Endothelial cell of umbilical vein (primary cell): Measurements from ENCODE around the gene CRTAP. TPM values are rescaled to one million over a fixed set of nuclear protein-coding genes. Genes with fewer than 3 reads are reported as not detected.

Experiments used
- BruUV-seq: library from RNA; stranded (reverse); fragments of 400-500 nt; replicated peaks from 2 replicates; lab custom pipeline; 2021; lab: Mats Ljungman, UMichigan
- CTCF ChIA-PET: fragments of 300-600, 350-600 bp; sonication (Branson Sonifier 250); formaldehyde crosslinking; loops from one replicate; lab custom pipeline; 2021; ENCODE audit warnings: antibody characterized with exemption, inconsistent platforms; lab: Charles Lee
- POLR2A ChIA-PET: fragments of 300-600, 350-600 bp; sonication (Branson Sonifier 250); formaldehyde crosslinking; loops from one replicate; lab custom pipeline; 2021; ENCODE audit warnings: antibody characterized with exemption, inconsistent platforms; lab: Charles Lee
- DNase-seq: peaks from one replicate; pipeline ENCODE4 v3.0.0-alpha.2; 2011; ENCODE audit warnings: low read depth, low spot score
- FAIRE-seq: peaks from 2 replicates; lab custom pipeline; 2011; peaks lifted over from hg19 to GRCh38; lab: Jason Lieb, UNC
- H2AFZ ChIP-seq: 2 replicates; pipeline ENCODE4 v1.6.0; 2012; ENCODE audit warnings: low read depth, low read length, control low read depth, inconsistent platforms
- H3K27ac ChIP-seq: 2 replicates; pipeline ENCODE4 v1.5.1; 2011; ENCODE audit warnings: low read depth, mild to moderate bottlenecking, control low read depth, low read length, moderate library complexity; ENCODE audit not compliant: insufficient read depth
- H3K27me3 ChIP-seq, 2 experiments: 2 replicates each; pipeline versions ENCODE4 v1.6.0 to v1.6.1; 2011; ENCODE audit warnings: low read length in 2 of 2, mixed read lengths in 1 of 2; ENCODE audit not compliant: control insufficient read depth in 2 of 2, insufficient read depth in 2 of 2
- H3K36me3 ChIP-seq, 2 experiments: 2 replicates in 1 of 2; 3 replicates in 1 of 2; pipeline ENCODE4 v1.5.1; 2011; ENCODE audit warnings: low read length in 2 of 2, mild to moderate bottlenecking in 1 of 2, moderate library complexity in 1 of 2; ENCODE audit not compliant: control insufficient read depth in 2 of 2, insufficient read depth in 2 of 2; ENCODE audit errors: extremely low read depth in 1 of 2
- H3K4me1 ChIP-seq: 3 replicates; pipeline ENCODE4 v1.5.1; 2011; ENCODE audit warnings: mild to moderate bottlenecking, low read length; ENCODE audit not compliant: control insufficient read depth, insufficient read depth; ENCODE audit errors: extremely low read depth
- H3K4me2 ChIP-seq: 2 replicates; pipeline ENCODE4 v1.6.1; 2011; ENCODE audit warnings: low read length, control low read depth, mixed read lengths; ENCODE audit not compliant: insufficient read depth
- H3K4me3 ChIP-seq, 3 experiments: fragments of 200-600 bp in 1 of 3; sonication (generic), shearing (Covaris generic) in 1 of 3; replicated peaks in 1 of 3; 2 replicates each; pipeline ENCODE4 v1.5.1; 2011 to 2016; ENCODE audit warnings: control low read depth in 3 of 3, low read length in 3 of 3, mild to moderate bottlenecking in 2 of 3, inconsistent platforms in 1 of 3, low read depth in 1 of 3, moderate library complexity in 1 of 3; ENCODE audit not compliant: insufficient read depth in 1 of 3
- H3K79me2 ChIP-seq: 2 replicates; pipeline ENCODE4 v1.6.0; 2012; ENCODE audit warnings: low read length, inconsistent platforms; ENCODE audit not compliant: control insufficient read depth, insufficient read depth
- H3K9ac ChIP-seq: replicated peaks from 2 replicates; pipeline ENCODE3; 2011; ENCODE audit warnings: low read length, control low read depth; ENCODE audit not compliant: insufficient read depth; ENCODE audit errors: extremely low read depth
- H3K9me1 ChIP-seq: replicated peaks from 3 replicates; pipeline ENCODE4 v1.6.0; 2011; ENCODE audit warnings: mild to moderate bottlenecking, low read length; ENCODE audit not compliant: control insufficient read depth, insufficient read depth; ENCODE audit errors: extremely low read depth
- H3K9me3 ChIP-seq: replicated peaks from 2 replicates; pipeline ENCODE4 v1.5.1; 2012; ENCODE audit warnings: low read length, inconsistent platforms; ENCODE audit not compliant: control insufficient read depth, insufficient read depth
- H4K20me1 ChIP-seq: replicated peaks from 2 replicates; pipeline ENCODE3; 2011; ENCODE audit warnings: mild to moderate bottlenecking, low read length; ENCODE audit not compliant: control insufficient read depth, insufficient read depth; ENCODE audit errors: extremely low read depth
- EZH2 ChIP-seq: IDR thresholded peaks from 2 replicates; pipeline ENCODE4 v1.6.1; 2012; ENCODE audit warnings: borderline replicate concordance, low read depth, mild to moderate bottlenecking, moderate library complexity, low read length, inconsistent platforms; ENCODE audit not compliant: severe bottlenecking
- FOS ChIP-seq: IDR thresholded peaks from 2 replicates; pipeline ENCODE4 v1.6.1; 2011; ENCODE audit warnings: mild to moderate bottlenecking, low read length, moderate library complexity, borderline replicate concordance; ENCODE audit not compliant: insufficient read depth
- GATA2 ChIP-seq: IDR thresholded peaks from 2 replicates; pipeline ENCODE4 v1.7.0; 2011; ENCODE audit warnings: low read depth, mild to moderate bottlenecking, moderate library complexity, mixed read lengths, low read length; ENCODE audit not compliant: insufficient read length, insufficient read depth
- JUN ChIP-seq: IDR thresholded peaks from 2 replicates; pipeline ENCODE4 v1.6.1; 2011; ENCODE audit warnings: borderline replicate concordance, low read depth; ENCODE audit not compliant: insufficient read length, insufficient read depth
- MYC ChIP-seq: IDR thresholded peaks from one replicate; pipeline ENCODE4 v1.6.1; 2011; ENCODE audit warnings: mild to moderate bottlenecking, low read depth, low read length
- POLR2A ChIP-seq: IDR thresholded peaks from 2 replicates; pipeline ENCODE4 v1.6.1; 2012; ENCODE audit warnings: low read depth, mild to moderate bottlenecking, control low read depth, low read length
- POLR2AphosphoS5 ChIP-seq: IDR thresholded peaks from 2 replicates; pipeline ENCODE4 v1.6.1; 2012; ENCODE audit warnings: low read depth, mild to moderate bottlenecking, control low read depth, low read length, moderate library complexity; ENCODE audit not compliant: insufficient read depth
- dilution Hi-C: fragments of 300-500 bp; cut with MboI; formaldehyde crosslinking; loops from one replicate; pipeline ENCODE4 v1.15.0; 2019; ENCODE audit warnings: low sequenced_read_pairs; ENCODE audit not compliant: extremely low pct_ligation_motif_present
- intact Hi-C: fragments of 100-400 bp; cut with micrococcal nuclease; formaldehyde crosslinking; loops from one replicate; pipeline ENCODE4 v1.10.0; 2022
- polyA plus RNA-seq, 4 experiments: library from polyadenylated mRNA; depleted of rRNA in 3 of 4; stranded (reverse) in 3 of 4; unstranded in 1 of 4; fragments of >200 nt; gene quantifications; 2 replicates each; pipeline versions ENCODE4 v1.2.1 to v1.2.3, GENCODE V29; 2011 to 2012; ENCODE audit warnings: missing spikeins in 1 of 4
- total RNA-seq: library from RNA; stranded (reverse); gene quantifications from 2 replicates; pipeline ENCODE4 v1.2.3, GENCODE V29; 2021
- TF ChIP-seq, protein P1 (sequence below): IDR thresholded peaks from 2 replicates; pipeline ENCODE4 v1.6.1; 2011; ENCODE audit not compliant: insufficient read depth, insufficient read length
- TF ChIP-seq, protein P2 (sequence below), 2 donors: IDR thresholded peaks; 1 replicate in 1 of 2; 2 replicates in 1 of 2; pipeline ENCODE4 v1.5.1; 2011; ENCODE audit warnings: low read length in 2 of 2, mild to moderate bottlenecking in 2 of 2, moderate library complexity in 2 of 2, control low read depth in 1 of 2, inconsistent platforms in 1 of 2, low read depth in 1 of 2; ENCODE audit not compliant: insufficient read depth in 1 of 2; ENCODE audit errors: extremely low read depth in 1 of 2

Gene CRTAP
- total and polyA plus RNA-seq, 2 donors (not counting 3 experiments of a cell fraction or from before 2014, with no cell fraction given): 204 to 213 TPM

DNA sequence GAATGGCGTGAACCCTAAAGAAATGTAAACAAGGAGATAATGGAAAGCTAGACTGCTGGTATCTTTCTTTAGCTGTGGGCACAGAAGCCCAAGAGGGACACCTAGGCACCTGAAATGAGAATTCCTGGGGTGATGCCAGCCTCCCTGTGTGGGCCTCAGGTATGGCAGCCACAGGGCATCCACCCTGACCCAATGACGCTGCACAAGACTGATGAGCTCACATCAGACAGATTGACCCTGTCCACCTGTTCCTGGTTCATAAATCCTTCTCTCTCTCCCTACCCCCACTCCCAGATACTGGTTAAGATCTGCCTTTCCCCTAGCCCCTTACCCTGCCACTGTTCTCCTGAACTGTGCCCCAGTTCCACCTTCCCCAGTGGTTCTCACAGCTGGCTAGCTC lies 18.4 kb upstream of the CRTAP start:
- CTCF ChIA-PET: interaction anchor here (1.0 to 5.3 kb wide), 2 partner anchors 9 to 19 kb away, joined by 3 to 19 read pairs; partner anchors contain the start of gene CRTAP

DNA sequence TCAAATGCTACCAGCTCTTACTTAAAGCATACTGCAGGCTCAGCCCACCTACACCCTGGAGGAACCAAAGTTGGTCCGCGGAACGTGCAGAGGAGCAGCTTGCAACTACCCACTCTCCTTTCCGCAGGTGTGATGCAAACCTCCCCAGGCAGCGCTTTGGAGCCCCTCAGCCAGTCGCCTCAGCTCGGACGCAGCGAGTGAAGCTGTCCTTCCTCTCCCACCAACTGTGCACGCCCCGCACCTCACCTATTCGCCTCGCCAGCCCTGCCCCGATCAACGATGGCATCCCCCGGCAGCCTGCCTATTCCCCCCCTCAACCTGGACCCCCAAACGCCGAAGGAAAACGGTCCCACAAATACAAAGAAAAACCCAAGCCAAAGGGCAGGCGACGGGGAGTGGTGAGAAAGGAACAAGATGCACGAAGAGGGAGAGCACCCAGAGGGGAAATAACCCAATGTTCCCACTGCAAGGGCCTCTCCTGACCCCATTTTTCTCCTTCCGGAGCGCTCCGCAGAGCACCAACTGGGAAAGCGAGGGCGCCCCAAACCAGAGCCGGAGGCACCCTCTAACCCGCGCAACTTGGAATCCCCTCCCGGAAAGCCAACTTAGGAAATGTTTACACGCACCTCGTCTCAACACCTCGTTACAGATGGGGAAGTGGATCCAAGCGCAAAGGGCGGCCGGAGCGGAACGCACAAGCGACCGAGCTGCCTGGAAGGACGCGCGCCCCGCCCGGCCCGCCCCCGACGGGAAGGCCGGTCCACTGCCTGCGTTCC lies 17.5 kb upstream of the CRTAP start:
- intact Hi-C loops (no loop called here), dilution Hi-C loops (no loop called here)
- Histone ChIP-seq H3K9me3 (no peaks in the 10 kb centered on the region), H3K79me2 (peaks cover 35% of the 10 kb centered on the region), H3K27me3 (no peaks in the 10 kb centered on the region), H3K9me1 (no peaks in the 10 kb centered on the region), H3K4me1 (peaks cover 6% of the 10 kb centered on the region), H4K20me1 (no peaks in the 10 kb centered on the region), H3K4me3 (peak overlapping the region; percentile 90 to 98 (median 95)), H2AFZ (peak overlapping the region; percentile 89), H3K27ac (peak overlapping the region; percentile 73), H3K4me2 (peak overlapping the region; percentile 83), H3K36me3 (peaks cover 0 to 14% of the 10 kb centered on the region in 2 experiments), H3K9ac (peak overlapping the region; percentile 92)
- POLR2A ChIA-PET: no interaction called here
- BruUV-seq: TSS peak; percentile 14
- peak; percentile 67 for FAIRE-seq
- CTCF ChIA-PET: interaction anchor here (1.0 to 5.3 kb wide), 3 partner anchors 10 to 277 kb away, joined by 3 to 19 read pairs (median 3); partner anchors contain the start of gene CRTAP
- DNase-seq: peak; percentile 38
- TF ChIP-seq POLR2AphosphoS5: no peak
- no peak for TF ChIP-seq JUN
- TF ChIP-seq FOS: no peak
- TF ChIP-seq, protein P1, sequence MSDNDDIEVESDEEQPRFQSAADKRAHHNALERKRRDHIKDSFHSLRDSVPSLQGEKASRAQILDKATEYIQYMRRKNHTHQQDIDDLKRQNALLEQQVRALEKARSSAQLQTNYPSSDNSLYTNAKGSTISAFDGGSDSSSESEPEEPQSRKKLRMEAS: no peak
- TF ChIP-seq, protein P2, sequence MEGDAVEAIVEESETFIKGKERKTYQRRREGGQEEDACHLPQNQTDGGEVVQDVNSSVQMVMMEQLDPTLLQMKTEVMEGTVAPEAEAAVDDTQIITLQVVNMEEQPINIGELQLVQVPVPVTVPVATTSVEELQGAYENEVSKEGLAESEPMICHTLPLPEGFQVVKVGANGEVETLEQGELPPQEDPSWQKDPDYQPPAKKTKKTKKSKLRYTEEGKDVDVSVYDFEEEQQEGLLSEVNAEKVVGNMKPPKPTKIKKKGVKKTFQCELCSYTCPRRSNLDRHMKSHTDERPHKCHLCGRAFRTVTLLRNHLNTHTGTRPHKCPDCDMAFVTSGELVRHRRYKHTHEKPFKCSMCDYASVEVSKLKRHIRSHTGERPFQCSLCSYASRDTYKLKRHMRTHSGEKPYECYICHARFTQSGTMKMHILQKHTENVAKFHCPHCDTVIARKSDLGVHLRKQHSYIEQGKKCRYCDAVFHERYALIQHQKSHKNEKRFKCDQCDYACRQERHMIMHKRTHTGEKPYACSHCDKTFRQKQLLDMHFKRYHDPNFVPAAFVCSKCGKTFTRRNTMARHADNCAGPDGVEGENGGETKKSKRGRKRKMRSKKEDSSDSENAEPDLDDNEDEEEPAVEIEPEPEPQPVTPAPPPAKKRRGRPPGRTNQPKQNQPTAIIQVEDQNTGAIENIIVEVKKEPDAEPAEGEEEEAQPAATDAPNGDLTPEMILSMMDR (IDR thresholded peaks at IDR 0.05; ENCODE audit: extremely low read depth in 1 of 2, insufficient read depth in 1 of 2, low read depth in 1 of 2, low read length in 2 of 2): no peak
- no peak for TF ChIP-seq POLR2A
- TF ChIP-seq MYC: no peak
- no peak for TF ChIP-seq EZH2
- TF ChIP-seq GATA2: no peak

More for the DNA sequence above, 18.4 kb upstream of the CRTAP start:
- Histone ChIP-seq H3K4me3 (peak overlapping the region in 1 of 3 experiments; percentile 90), H3K27me3 (no peaks in the 10 kb centered on the region), H3K79me2 (peaks cover 38% of the 10 kb centered on the region), H3K27ac (no peak overlapping the region), H3K9me3 (no peaks in the 10 kb centered on the region), H3K36me3 (peaks cover 0 to 14% of the 10 kb centered on the region in 2 experiments), H3K9me1 (no peaks in the 10 kb centered on the region), H3K4me2 (peak overlapping the region; percentile 83), H3K9ac (no peak overlapping the region), H3K4me1 (peaks cover 6% of the 10 kb centered on the region), H2AFZ (no peak overlapping the region), H4K20me1 (no peaks in the 10 kb centered on the region)
- no TSS peak for BruUV-seq
- POLR2A ChIA-PET: no interaction called here
- FAIRE-seq (no peak), DNase-seq (no peak)
- TF ChIP-seq EZH2 (no peak), JUN (no peak)
- TF ChIP-seq, protein P1: no peak
- dilution Hi-C loops (no loop called here), intact Hi-C loops (no loop called here)
